AG04450 (cell line): ENCODE results near the gene DENND4C. TPM values are rescaled to one million over a fixed set of nuclear protein-coding genes. Genes with fewer than 3 reads are reported as not detected.
"Not testable (repeated sequence)": the region's sequence is repeated elsewhere in the genome, so short reads cannot be mapped to it uniquely, and the experiment has no call there.

Source experiments
- CTCF ChIA-PET: fragments of 300-600, 350-600 bp; formaldehyde crosslinking; extraction: SDS; loops from one replicate; lab custom pipeline; 2022; ENCODE audit warnings: antibody characterized with exemption, inconsistent platforms; lab: Charles Lee
- POLR2A ChIA-PET: fragments of 350-600 bp; formaldehyde crosslinking; extraction: SDS; loops from one replicate; lab custom pipeline; 2021; ENCODE audit warnings: antibody characterized with exemption, inconsistent platforms; lab: Yijun Ruan, JAX
- DNase-seq: peaks from one replicate; pipeline ENCODE4 v3.0.0-alpha.2; 2011; ENCODE audit warnings: low read depth, low spot score
- H3K27ac ChIP-seq: one replicate; pipeline ENCODE4 v1.5.1; 2012; ENCODE audit warnings: low read depth, low read length, control low read depth
- H3K27me3 ChIP-seq: one replicate; pipeline ENCODE4 v1.6.0; 2012; ENCODE audit warnings: low read length; ENCODE audit not compliant: control insufficient read depth, insufficient read depth
- H3K4me3 ChIP-seq: 2 replicates; pipeline ENCODE4 v1.5.1; 2011; ENCODE audit warnings: mild to moderate bottlenecking, low read depth, low read length, control low read depth
- H3K9me3 ChIP-seq: 2 replicates; pipeline ENCODE4 v1.5.1; 2012; ENCODE audit warnings: low read length; ENCODE audit not compliant: control insufficient read depth, insufficient read depth
- CTCF ChIP-seq: IDR thresholded peaks from 2 replicates; pipeline ENCODE4 v1.5.1; 2011; ENCODE audit warnings: low read depth, low read length, control low read depth, inconsistent platforms
- polyA plus RNA-seq: library from polyadenylated mRNA; depleted of rRNA; stranded (reverse); fragments of >200 nt; gene quantifications from 2 replicates; pipeline ENCODE4 v1.2.3, GENCODE V29; 2011

Gene DENND4C
- polyA plus RNA-seq, 1 experiment, result 27.9 TPM

- Histone ChIP-seq H3K4me3 (no peak overlapping the region), H3K27ac (peak overlapping the region; percentile 23), H3K9me3 (no peaks in the 10 kb centered on the region), H3K27me3 (no peaks in the 10 kb centered on the region)
- no peak for DNase-seq
- ChIA-PET POLR2A (interaction anchor here (1.8 kb wide), 1 partner anchor 45 kb away, joined by 6 read pairs; the partner anchor contains the start of gene DENND4C), CTCF (interaction anchor here (1.4 to 3.9 kb wide), 4 partner anchors 11 to 280 kb away, joined by 4 to 23 read pairs (median 5); partner anchors contain the start of gene RRAGA)
- no peak for TF ChIP-seq CTCF
These were observed 45.3 kb upstream of the DENND4C start for GRCh38 chr9:19185191-19185590.

- Histone ChIP-seq H3K27ac (no peak overlapping the region), H3K4me3 (no peak overlapping the region), H3K27me3 (no peaks in the 10 kb centered on the region), H3K9me3 (no peaks in the 10 kb centered on the region)
- ChIA-PET POLR2A (no interaction called here), CTCF (interaction anchor here (0.6 to 1.8 kb wide), 3 partner anchors 11 to 1375 kb away, joined by 3 to 4 read pairs (median 4); no protein-coding TSS in a partner anchor)
- TF ChIP-seq CTCF, result no peak
- DNase-seq, result no peak
These were observed 44.3 kb upstream of the DENND4C start for GRCh38 chr9:19186232-19186631.

- POLR2A ChIA-PET, result no interaction called here
- no peak for DNase-seq
- Histone ChIP-seq H3K4me3 (no peak overlapping the region), H3K27me3 (no peaks in the 10 kb centered on the region), H3K27ac (no peak overlapping the region), H3K9me3 (no peaks in the 10 kb centered on the region)
- no peak for TF ChIP-seq CTCF
- CTCF ChIA-PET, result interaction anchor here (0.6 kb wide), 1 partner anchor 88 kb away, joined by 4 read pairs; no protein-coding TSS in a partner anchor
These were observed 41.7 kb upstream of the DENND4C start for GRCh38 chr9:19188771-19189170.

- ChIA-PET POLR2A (no interaction called here), CTCF (no interaction called here)
- H3K9me3 ChIP-seq, result no peaks in the 10 kb centered on the region
- H3K27me3 ChIP-seq, result no peaks in the 10 kb centered on the region
- no peak overlapping the region for H3K4me3 ChIP-seq
- H3K27ac ChIP-seq, result no peak overlapping the region
- no peak for TF ChIP-seq CTCF
- no peak for DNase-seq
These were observed 38.1 kb upstream of the DENND4C start for GRCh38 chr9:19192202-19193028.

GRCh38 chr9:19193029-19193324 is 37.5 kb upstream of the DENND4C start:
- ChIA-PET CTCF (no interaction called here), POLR2A (no interaction called here)
- no peaks in the 10 kb centered on the region for H3K9me3 ChIP-seq
- H3K27ac ChIP-seq, result no peak overlapping the region
- H3K27me3 ChIP-seq, result no peaks in the 10 kb centered on the region
- TF ChIP-seq CTCF, result no peak
- H3K4me3 ChIP-seq, result no peak overlapping the region
- no peak for DNase-seq

- H3K27me3 ChIP-seq, H3K4me3 ChIP-seq, POLR2A ChIA-PET, CTCF ChIA-PET, DNase-seq, H3K27ac ChIP-seq, H3K9me3 ChIP-seq: not testable (repeated sequence)
These were observed 37.0 kb upstream of the DENND4C start for GRCh38 chr9:19193358-19193973.
